Measurements from ENCODE around the gene HIF3A. TPM values are rescaled to one million over a fixed set of nuclear protein-coding genes. Genes with fewer than 3 reads are reported as not detected.

HIF3A gene
- polyA plus RNA-seq, 3 donors, result 9.5 to 99.1 (median 25.0) TPM

- 62 to 72% (median 69%) methylated on average over 11 of the region's 11 CpGs for WGBS, 3 donors
- H3K27ac ChIP-seq (ENCODE audit: low read depth, low read length), result no peak overlapping the region
These were observed 52.6 kb downstream of the HIF3A start for GRCh38 chr19:46349311-46349993.

- WGBS, 3 donors, result 21 to 30% (median 24%) methylated on average over 8 of the region's 8 CpGs
- peak overlapping the region; percentile 33 for H3K27ac ChIP-seq (ENCODE audit: low read depth, low read length)
These were observed 53.4 kb downstream of the HIF3A start for GRCh38 chr19:46350029-46350757.

- WGBS, 3 donors, result 15 to 42% (median 28%) methylated on average over 8 of the region's 8 CpGs
- H3K27ac ChIP-seq (ENCODE audit: low read depth, low read length), result peak overlapping the region; percentile 33
These were observed 53.9 kb downstream of the HIF3A start for GRCh38 chr19:46350758-46351159.

- 24 to 40% (median 25%) methylated on average over 18 of the region's 18 CpGs for WGBS, 3 donors
These were observed 54.6 kb downstream of the HIF3A start for GRCh38 chr19:46351241-46352041.

GRCh38 chr19:46353730-46354528 lies 57.1 kb downstream of the HIF3A start:
- WGBS, 3 donors, result 81 to 93% (median 93%) methylated on average over 28 of the region's 28 CpGs
- no peak overlapping the region for H3K27ac ChIP-seq (ENCODE audit: low read depth, low read length)

More at GRCh38 chr19:46351241-46352041, 54.6 kb downstream of the HIF3A start:
- H3K27ac ChIP-seq (ENCODE audit: low read depth, low read length), result no peak overlapping the region

GRCh38 chr19:46355234-46356148 lies 58.6 kb downstream of the HIF3A start:
- WGBS, 3 donors, result 75 to 81% (median 80%) methylated on average over 23 of the region's 23 CpGs

GRCh38 chr19:46356149-46357055 lies 59.6 kb downstream of the HIF3A start:
- 83 to 89% (median 83%) methylated on average over 9 of the region's 9 CpGs for WGBS, 3 donors
- H3K27ac ChIP-seq (ENCODE audit: low read depth, low read length), result no peak overlapping the region

More at GRCh38 chr19:46355234-46356148, 58.6 kb downstream of the HIF3A start:
- H3K27ac ChIP-seq (ENCODE audit: low read depth, low read length), result no peak overlapping the region

- H3K27ac ChIP-seq (ENCODE audit: low read depth, low read length), result no peak overlapping the region
- 63 to 85% (median 80%) methylated on average over 7 of the region's 7 CpGs for WGBS, 3 donors
These were observed 61.2 kb downstream of the HIF3A start for GRCh38 chr19:46357846-46358583.

- no peak overlapping the region for H3K27ac ChIP-seq (ENCODE audit: low read depth, low read length)
- WGBS, 3 donors, result 54 to 72% (median 56%) methylated on average over 2 of the region's 2 CpGs
These were observed 65.1 kb downstream of the HIF3A start for GRCh38 chr19:46361915-46362314.

- no peak overlapping the region for H3K27ac ChIP-seq (ENCODE audit: low read depth, low read length)
- whole genome bisulfite sequencing, 3 donors, result 93 to 96% (median 95%) methylated on average over 2 of the region's 2 CpGs
These were observed 67.5 kb downstream of the HIF3A start for GRCh38 chr19:46364359-46364758.

GRCh38 chr19:46365561-46365960 lies 68.7 kb downstream of the HIF3A start:
- WGBS, 3 donors, result 87 to 91% (median 90%) methylated on average over 4 of the region's 4 CpGs

GRCh38 chr19:46366620-46367292 lies 69.9 kb downstream of the HIF3A start:
- no peak overlapping the region for H3K27ac ChIP-seq (ENCODE audit: low read depth, low read length)
- 70 to 80% (median 80%) methylated on average over 9 of the region's 9 CpGs for WGBS, 3 donors

More at GRCh38 chr19:46365561-46365960, 68.7 kb downstream of the HIF3A start:
- H3K27ac ChIP-seq (ENCODE audit: low read depth, low read length), result no peak overlapping the region

GRCh38 chr19:46367426-46367825 lies 70.6 kb downstream of the HIF3A start:
- H3K27ac ChIP-seq (ENCODE audit: low read depth, low read length), result no peak overlapping the region
- 87 to 97% (median 94%) methylated on average over 5 of the region's 5 CpGs for WGBS, 3 donors

- no peak overlapping the region for H3K27ac ChIP-seq (ENCODE audit: low read depth, low read length)
- WGBS, 3 donors, result 89 to 94% (median 90%) methylated on average over 7 of the region's 7 CpGs
These were observed 71.3 kb downstream of the HIF3A start for GRCh38 chr19:46368116-46368515.

GRCh38 chr19:46369817-46370216 lies 73.0 kb downstream of the HIF3A start:
- 80 to 95% (median 90%) methylated on average over 7 of the region's 7 CpGs for WGBS, 3 donors
- no peak overlapping the region for H3K27ac ChIP-seq (ENCODE audit: low read depth, low read length)
